NCI-H187 treated with DMSO at 0.1 percent for 48 hours (cell line): Measurements from ENCODE around the gene ARL2.
A peak's percentile ranks its signal among the peaks of the same experiment; 100 is the strongest.
"Not testable (repeated sequence)": the region's sequence is repeated elsewhere in the genome, so short reads cannot be mapped to it uniquely, and the experiment has no call there.

Experiments
- DNase-seq: peaks from one replicate; lab custom pipeline; 2025; lab: John Stamatoyannopoulos, UW

Gene ARL2

GRCh38 chr11:65008016-65008415 lies 5.9 kb upstream of the ARL2 start:
- DNase-seq, result no peak

- no peak for DNase-seq
Observed at GRCh38 chr11:65008873-65009272, 5.1 kb upstream of the ARL2 start.

- peak; percentile 19 for DNase-seq
Observed at GRCh38 chr11:65013130-65013887, 651 bp upstream of the ARL2 start.

GRCh38 chr11:65014726-65015227 lies 817 bp downstream of the ARL2 start:
- DNase-seq, result no peak

GRCh38 chr11:65016705-65017104 lies 2.7 kb downstream of the ARL2 start:
- DNase-seq, result no peak

- no peak for DNase-seq
Observed at GRCh38 chr11:65017937-65018336, 4.0 kb downstream of the ARL2 start.

- no peak for DNase-seq
Observed at GRCh38 chr11:65019824-65020223, 5.9 kb downstream of the ARL2 start.

- no peak for DNase-seq
Observed at GRCh38 chr11:65021003-65021402, 7.0 kb downstream of the ARL2 start.

- no peak for DNase-seq
Observed at GRCh38 chr11:65021509-65021908, 7.5 kb downstream of the ARL2 start.

- DNase-seq, result not testable (repeated sequence)
Observed at GRCh38 chr11:65023502-65023901, 9.5 kb downstream of the ARL2 start.

GRCh38 chr11:65026810-65027209 lies 12.8 kb downstream of the ARL2 start:
- no peak for DNase-seq

GRCh38 chr11:65027213-65028067 lies 13.5 kb downstream of the ARL2 start, which contains the start of gene SNX15:
Gene SNX15, plus strand, starts transcription at chr11:65027439. Its CDS starts 99 bp downstream, at chr11:65027538.
- peak; percentile 75 for DNase-seq

- DNase-seq, result no peak
Observed at GRCh38 chr11:65032216-65032615, 18.3 kb downstream of the ARL2 start.

- DNase-seq, result no peak
Observed at GRCh38 chr11:65034423-65034822, 20.5 kb downstream of the ARL2 start.

GRCh38 chr11:65035579-65035978 lies 21.6 kb downstream of the ARL2 start:
- no peak for DNase-seq

GRCh38 chr11:65036931-65037330 lies 23.0 kb downstream of the ARL2 start:
- DNase-seq, result no peak

- DNase-seq, result no peak
Observed at GRCh38 chr11:65040520-65040846, 26.5 kb downstream of the ARL2 start.

- peak; percentile 92 for DNase-seq
Observed at GRCh38 chr11:65040847-65041622, 27.1 kb downstream of the ARL2 start, which contains the start of gene SAC3D1. Gene SAC3D1, plus strand, starts transcription at chr11:65041210. Its CDS starts 83 bp downstream, at chr11:65041293.

- no peak for DNase-seq
Observed at GRCh38 chr11:65042891-65043290, 28.9 kb downstream of the ARL2 start.

GRCh38 chr11:65043881-65044501 lies 30.0 kb downstream of the ARL2 start:
- DNase-seq, result no peak

- DNase-seq, result no peak
Observed at GRCh38 chr11:65045061-65045460, 31.1 kb downstream of the ARL2 start.

- DNase-seq, result no peak
Observed at GRCh38 chr11:65045728-65046127, 31.8 kb downstream of the ARL2 start.
